Measurements from ENCODE around the gene LZTS3. TPM values are rescaled to one million over a fixed set of nuclear protein-coding genes. Genes with fewer than 3 reads are reported as not detected.

LZTS3 gene
- total RNA-seq, 3 donors from 2014 or later (not counting 1 experiment from before 2014, with no cell fraction given), result 3.1 to 4.6 (median 3.3) TPM

- no peak for DNase-seq
- 87% methylated on average over 5 of the region's 5 CpGs for WGBS (ENCODE audit: insufficient coverage)
- H3K27me3 Mint-ChIP-seq (ENCODE audit: low read depth in 2 of 2), result peaks cover 0 to 11% of the 10 kb centered on the region in 2 donors
- Histone ChIP-seq H3K27ac (ENCODE audit: low read length) (no peak overlapping the region), H3K36me3 (ENCODE audit: control insufficient read depth, insufficient read depth, low read length) (no peaks in the 10 kb centered on the region), H3K27me3 (ENCODE audit: control insufficient read depth, insufficient read depth, low read length) (no peaks in the 10 kb centered on the region), H3K4me1 (ENCODE audit: control insufficient read depth, insufficient read depth, low read length) (peaks cover 30% of the 10 kb centered on the region), H3K4me3 (ENCODE audit: low read length) (no peak overlapping the region), H3K9me3 (ENCODE audit: control insufficient read depth, insufficient read depth, low read length) (no peaks in the 10 kb centered on the region)
- intact Hi-C loops (cut with micrococcal nuclease), result no loop called here
- peaks cover 33 to 34% of the 10 kb centered on the region in 2 donors for H3K4me1 Mint-ChIP-seq
- no peaks in the 10 kb centered on the region for H3K9me3 Mint-ChIP-seq
- no peak overlapping the region for H3K27ac Mint-ChIP-seq
- no peaks in the 10 kb centered on the region for H3K36me3 Mint-ChIP-seq
- H3K4me3 Mint-ChIP-seq, result peak overlapping the region; percentile 40
- TF ChIP-seq CTCF (IDR thresholded peaks at IDR 0.05), result no peak
- ATAC-seq, result no peak
Observed at GRCh38 chr20:3161316-3162079, 11.9 kb downstream of the LZTS3 start.

- no peak overlapping the region for H3K27ac Mint-ChIP-seq
- ATAC-seq (no peak), DNase-seq (no peak)
- H3K27ac ChIP-seq (ENCODE audit: low read length), result peak overlapping the region; percentile 80
- H3K4me3 Mint-ChIP-seq, result peak overlapping the region; percentile 21
- H3K4me1 Mint-ChIP-seq, result peaks cover 42 to 43% of the 10 kb centered on the region in 2 donors
- no peak overlapping the region for H3K4me3 ChIP-seq (ENCODE audit: low read length)
- no peaks in the 10 kb centered on the region for H3K36me3 Mint-ChIP-seq
- H3K27me3 Mint-ChIP-seq (ENCODE audit: low read depth in 2 of 2), result peaks cover 0 to 7% of the 10 kb centered on the region in 2 donors
- intact Hi-C loops (cut with micrococcal nuclease), result no loop called here
- no peaks in the 10 kb centered on the region for H3K9me3 ChIP-seq (ENCODE audit: control insufficient read depth, insufficient read depth, low read length)
- no peaks in the 10 kb centered on the region for H3K36me3 ChIP-seq (ENCODE audit: control insufficient read depth, insufficient read depth, low read length)
- TF ChIP-seq CTCF (IDR thresholded peaks at IDR 0.05), result no peak
- 94% methylated on average over 6 of the region's 6 CpGs for WGBS (ENCODE audit: insufficient coverage)
- H3K9me3 Mint-ChIP-seq, result no peaks in the 10 kb centered on the region
- H3K27me3 ChIP-seq (ENCODE audit: control insufficient read depth, insufficient read depth, low read length), result no peaks in the 10 kb centered on the region
- peaks cover 33% of the 10 kb centered on the region for H3K4me1 ChIP-seq (ENCODE audit: control insufficient read depth, insufficient read depth, low read length)
Observed at GRCh38 chr20:3160418-3160817, 12.9 kb downstream of the LZTS3 start.

GRCh38 chr20:3158968-3159431, 14.3 kb downstream of the LZTS3 start:
- H3K4me3 ChIP-seq (ENCODE audit: low read length), result peak overlapping the region; percentile 79
- H3K4me1 ChIP-seq (ENCODE audit: control insufficient read depth, insufficient read depth, low read length), result peaks cover 33% of the 10 kb centered on the region
- Mint-ChIP-seq H3K27ac (peak overlapping the region; percentile 93 to 96), H3K4me3 (peak overlapping the region; percentile 97), H3K9me3 (no peaks in the 10 kb centered on the region), H3K27me3 (ENCODE audit: low read depth in 2 of 2) (peaks cover 0 to 5% of the 10 kb centered on the region in 2 donors), H3K4me1 (peaks cover 44 to 46% of the 10 kb centered on the region in 2 donors), H3K36me3 (no peaks in the 10 kb centered on the region)
- 2% methylated on average over 8 of the region's 10 CpGs for WGBS (ENCODE audit: insufficient coverage)
- DNase-seq, result peak in 1 of 2 donors; percentile 46
- H3K27ac ChIP-seq (ENCODE audit: low read length), result peak overlapping the region; percentile 80
- intact Hi-C loops (cut with micrococcal nuclease), result loop anchor here (1.0 to 5.0 kb wide), 4 partner anchors 14 to 107 kb away; partner anchors contain the start of genes DDRGK1, ITPA and LZTS3
- H3K36me3 ChIP-seq (ENCODE audit: control insufficient read depth, insufficient read depth, low read length), result peaks cover 1% of the 10 kb centered on the region
- H3K27me3 ChIP-seq (ENCODE audit: control insufficient read depth, insufficient read depth, low read length), result no peaks in the 10 kb centered on the region
- no peaks in the 10 kb centered on the region for H3K9me3 ChIP-seq (ENCODE audit: control insufficient read depth, insufficient read depth, low read length)
- peak; percentile 22 to 57 (median 45) for ATAC-seq
- TF ChIP-seq CTCF (IDR thresholded peaks at IDR 0.05), result no peak
